ENCODE measurements around the gene SRM.

The SRM gene

DNA sequence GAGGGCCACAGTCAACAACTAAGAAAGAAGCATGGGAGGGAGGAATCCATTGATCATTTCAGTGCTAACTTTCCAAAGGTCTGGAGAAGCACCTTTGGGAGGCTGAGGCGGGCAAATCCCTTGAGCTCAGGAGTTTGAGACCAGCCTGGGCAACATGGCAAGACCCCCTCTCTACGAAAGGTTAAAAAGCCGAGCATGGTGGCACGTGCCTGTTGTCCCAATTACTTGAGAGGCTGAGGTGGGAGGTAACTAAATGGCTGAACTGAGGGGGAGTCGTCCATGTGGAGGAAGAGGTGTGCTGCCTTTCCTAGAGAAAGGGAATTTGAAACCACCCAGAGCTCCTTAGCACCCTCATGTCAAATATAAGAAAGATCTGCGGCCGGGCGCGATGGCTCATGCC is 29.0 kb downstream of the SRM start:
- H3K4me1 ChIP-seq (ENCODE audit: control insufficient read depth, insufficient read depth, low read length): no peaks in the 10 kb centered on the region
- ChIA-PET CTCF (interaction anchor here (0.6 to 0.7 kb wide), 3 partner anchors 337 to 1095 kb away, joined by 3 to 4 read pairs (median 4); no protein-coding TSS in a partner anchor), POLR2A (interaction anchor here (0.6 to 0.7 kb wide), 3 partner anchors 31 to 884 kb away, joined by 3 to 4 read pairs (median 3); no protein-coding TSS in a partner anchor)
- no peaks in the 10 kb centered on the region for H3K9me3 ChIP-seq (ENCODE audit: control insufficient read depth, insufficient read depth, low read depth, low read length)
- no peak overlapping the region for H3K4me3 ChIP-seq (ENCODE audit: low read depth, low read length)
- peaks cover under 1 to 39% of the 10 kb centered on the region in 2 experiments for H3K36me3 ChIP-seq (ENCODE audit: control insufficient read depth in 2 of 2, insufficient read depth in 1 of 2, low read length in 2 of 2)
- H3K27ac ChIP-seq (ENCODE audit: extremely low read depth, low read depth, low read length): no peak overlapping the region
- TF ChIP-seq ZNF157 (tag by site-specific recombination; IDR thresholded peaks at IDR 0.05) (no peak), ZNF707 (tag by site-specific recombination; IDR thresholded peaks at IDR 0.05) (no peak), PRDM1 (tag by site-specific recombination; IDR thresholded peaks at IDR 0.05) (no peak), ZNF133 (tag by site-specific recombination; IDR thresholded peaks at IDR 0.05) (no peak), ZNF175 (tag by site-specific recombination; IDR thresholded peaks at IDR 0.05) (no peak), ZNF202 (tag by site-specific recombination; IDR thresholded peaks at IDR 0.05; ENCODE audit: borderline replicate concordance) (no peak), ZNF585B (tag by site-specific recombination; IDR thresholded peaks at IDR 0.05) (no peak), ZNF621 (tag by site-specific recombination; IDR thresholded peaks at IDR 0.05) (no peak), BCL11A (tag by site-specific recombination; IDR thresholded peaks at IDR 0.05; ENCODE audit: low read depth) (no peak), ZNF830 (tag by site-specific recombination; IDR thresholded peaks at IDR 0.05; ENCODE audit: low read depth) (no peak), ZNF610 (tag by site-specific recombination; IDR thresholded peaks at IDR 0.05; ENCODE audit: borderline replicate concordance) (no peak), ZNF2 (tag by site-specific recombination; IDR thresholded peaks at IDR 0.05) (no peak), ZNF660 (tag by site-specific recombination; IDR thresholded peaks at IDR 0.05) (no peak), ZNF548 (tag by site-specific recombination; IDR thresholded peaks at IDR 0.05) (no peak), ZNF561 (tag by site-specific recombination; IDR thresholded peaks at IDR 0.05; ENCODE audit: borderline replicate concordance) (no peak)
- TF ChIP-seq, protein P1, sequence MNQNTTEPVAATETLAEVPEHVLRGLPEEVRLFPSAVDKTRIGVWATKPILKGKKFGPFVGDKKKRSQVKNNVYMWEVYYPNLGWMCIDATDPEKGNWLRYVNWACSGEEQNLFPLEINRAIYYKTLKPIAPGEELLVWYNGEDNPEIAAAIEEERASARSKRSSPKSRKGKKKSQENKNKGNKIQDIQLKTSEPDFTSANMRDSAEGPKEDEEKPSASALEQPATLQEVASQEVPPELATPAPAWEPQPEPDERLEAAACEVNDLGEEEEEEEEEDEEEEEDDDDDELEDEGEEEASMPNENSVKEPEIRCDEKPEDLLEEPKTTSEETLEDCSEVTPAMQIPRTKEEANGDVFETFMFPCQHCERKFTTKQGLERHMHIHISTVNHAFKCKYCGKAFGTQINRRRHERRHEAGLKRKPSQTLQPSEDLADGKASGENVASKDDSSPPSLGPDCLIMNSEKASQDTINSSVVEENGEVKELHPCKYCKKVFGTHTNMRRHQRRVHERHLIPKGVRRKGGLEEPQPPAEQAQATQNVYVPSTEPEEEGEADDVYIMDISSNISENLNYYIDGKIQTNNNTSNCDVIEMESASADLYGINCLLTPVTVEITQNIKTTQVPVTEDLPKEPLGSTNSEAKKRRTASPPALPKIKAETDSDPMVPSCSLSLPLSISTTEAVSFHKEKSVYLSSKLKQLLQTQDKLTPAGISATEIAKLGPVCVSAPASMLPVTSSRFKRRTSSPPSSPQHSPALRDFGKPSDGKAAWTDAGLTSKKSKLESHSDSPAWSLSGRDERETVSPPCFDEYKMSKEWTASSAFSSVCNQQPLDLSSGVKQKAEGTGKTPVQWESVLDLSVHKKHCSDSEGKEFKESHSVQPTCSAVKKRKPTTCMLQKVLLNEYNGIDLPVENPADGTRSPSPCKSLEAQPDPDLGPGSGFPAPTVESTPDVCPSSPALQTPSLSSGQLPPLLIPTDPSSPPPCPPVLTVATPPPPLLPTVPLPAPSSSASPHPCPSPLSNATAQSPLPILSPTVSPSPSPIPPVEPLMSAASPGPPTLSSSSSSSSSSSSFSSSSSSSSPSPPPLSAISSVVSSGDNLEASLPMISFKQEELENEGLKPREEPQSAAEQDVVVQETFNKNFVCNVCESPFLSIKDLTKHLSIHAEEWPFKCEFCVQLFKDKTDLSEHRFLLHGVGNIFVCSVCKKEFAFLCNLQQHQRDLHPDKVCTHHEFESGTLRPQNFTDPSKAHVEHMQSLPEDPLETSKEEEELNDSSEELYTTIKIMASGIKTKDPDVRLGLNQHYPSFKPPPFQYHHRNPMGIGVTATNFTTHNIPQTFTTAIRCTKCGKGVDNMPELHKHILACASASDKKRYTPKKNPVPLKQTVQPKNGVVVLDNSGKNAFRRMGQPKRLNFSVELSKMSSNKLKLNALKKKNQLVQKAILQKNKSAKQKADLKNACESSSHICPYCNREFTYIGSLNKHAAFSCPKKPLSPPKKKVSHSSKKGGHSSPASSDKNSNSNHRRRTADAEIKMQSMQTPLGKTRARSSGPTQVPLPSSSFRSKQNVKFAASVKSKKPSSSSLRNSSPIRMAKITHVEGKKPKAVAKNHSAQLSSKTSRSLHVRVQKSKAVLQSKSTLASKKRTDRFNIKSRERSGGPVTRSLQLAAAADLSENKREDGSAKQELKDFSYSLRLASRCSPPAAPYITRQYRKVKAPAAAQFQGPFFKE (tag by site-specific recombination; IDR thresholded peaks at IDR 0.05; ENCODE audit: borderline replicate concordance): no peak
- TF ChIP-seq, protein P2, sequence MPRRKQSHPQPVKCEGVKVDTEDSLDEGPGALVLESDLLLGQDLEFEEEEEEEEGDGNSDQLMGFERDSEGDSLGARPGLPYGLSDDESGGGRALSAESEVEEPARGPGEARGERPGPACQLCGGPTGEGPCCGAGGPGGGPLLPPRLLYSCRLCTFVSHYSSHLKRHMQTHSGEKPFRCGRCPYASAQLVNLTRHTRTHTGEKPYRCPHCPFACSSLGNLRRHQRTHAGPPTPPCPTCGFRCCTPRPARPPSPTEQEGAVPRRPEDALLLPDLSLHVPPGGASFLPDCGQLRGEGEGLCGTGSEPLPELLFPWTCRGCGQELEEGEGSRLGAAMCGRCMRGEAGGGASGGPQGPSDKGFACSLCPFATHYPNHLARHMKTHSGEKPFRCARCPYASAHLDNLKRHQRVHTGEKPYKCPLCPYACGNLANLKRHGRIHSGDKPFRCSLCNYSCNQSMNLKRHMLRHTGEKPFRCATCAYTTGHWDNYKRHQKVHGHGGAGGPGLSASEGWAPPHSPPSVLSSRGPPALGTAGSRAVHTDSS (tag by site-specific recombination; IDR thresholded peaks at IDR 0.05): no peak

GRCh38 chr1:11028018-11028417 is 31.8 kb downstream of the SRM start:
- ChIA-PET CTCF (interaction anchor here (2.4 kb wide), 1 partner anchor 10 kb away, joined by 14 read pairs; no protein-coding TSS in a partner anchor), POLR2A (no interaction called here)
- no peak overlapping the region for H3K4me3 ChIP-seq (ENCODE audit: low read depth, low read length)
- no peaks in the 10 kb centered on the region for H3K4me1 ChIP-seq (ENCODE audit: control insufficient read depth, insufficient read depth, low read length)
- peaks cover 12 to 67% of the 10 kb centered on the region in 2 experiments for H3K36me3 ChIP-seq (ENCODE audit: control insufficient read depth in 2 of 2, insufficient read depth in 1 of 2, low read length in 2 of 2)
- H3K27ac ChIP-seq (ENCODE audit: extremely low read depth, low read depth, low read length): no peak overlapping the region
- no peaks in the 10 kb centered on the region for H3K9me3 ChIP-seq (ENCODE audit: control insufficient read depth, insufficient read depth, low read depth, low read length)
- no peak for TF ChIP-seq ZNF214 (tag by site-specific recombination; IDR thresholded peaks at IDR 0.05; ENCODE audit: borderline replicate concordance)
- TF ChIP-seq, protein P3, sequence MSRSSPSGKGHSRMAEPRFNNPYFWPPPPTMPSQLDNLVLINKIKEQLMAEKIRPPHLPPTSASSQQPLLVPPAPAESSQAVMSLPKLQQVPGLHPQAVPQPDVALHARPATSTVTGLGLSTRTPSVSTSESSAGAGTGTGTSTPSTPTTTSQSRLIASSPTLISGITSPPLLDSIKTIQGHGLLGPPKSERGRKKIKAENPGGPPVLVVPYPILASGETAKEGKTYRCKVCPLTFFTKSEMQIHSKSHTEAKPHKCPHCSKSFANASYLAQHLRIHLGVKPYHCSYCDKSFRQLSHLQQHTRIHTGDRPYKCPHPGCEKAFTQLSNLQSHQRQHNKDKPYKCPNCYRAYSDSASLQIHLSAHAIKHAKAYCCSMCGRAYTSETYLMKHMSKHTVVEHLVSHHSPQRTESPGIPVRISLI (tag by site-specific recombination; IDR thresholded peaks at IDR 0.05): no peak
- TF ChIP-seq SP3 (tag by site-specific recombination; IDR thresholded peaks at IDR 0.05): no peak
- TF ChIP-seq HIC1 (tag by site-specific recombination; IDR thresholded peaks at IDR 0.05): no peak
- TF ChIP-seq ZNF626 (tag by site-specific recombination; IDR thresholded peaks at IDR 0.05): no peak

All from HEK293 (cell line).